IPS-NIHi7 (cell line): ENCODE data around the gene OR51D1.

Experiments used
- DNase-seq: peaks from one replicate; pipeline ENCODE4 v3.0.0; 2012; ENCODE audit warnings: mixed read lengths; ENCODE audit errors: extremely low spot score

OR51D1 gene

GRCh38 chr11:4645974-4646373, 8.7 kb downstream of the OR51D1 start:
- DNase-seq = no peak

DNA sequence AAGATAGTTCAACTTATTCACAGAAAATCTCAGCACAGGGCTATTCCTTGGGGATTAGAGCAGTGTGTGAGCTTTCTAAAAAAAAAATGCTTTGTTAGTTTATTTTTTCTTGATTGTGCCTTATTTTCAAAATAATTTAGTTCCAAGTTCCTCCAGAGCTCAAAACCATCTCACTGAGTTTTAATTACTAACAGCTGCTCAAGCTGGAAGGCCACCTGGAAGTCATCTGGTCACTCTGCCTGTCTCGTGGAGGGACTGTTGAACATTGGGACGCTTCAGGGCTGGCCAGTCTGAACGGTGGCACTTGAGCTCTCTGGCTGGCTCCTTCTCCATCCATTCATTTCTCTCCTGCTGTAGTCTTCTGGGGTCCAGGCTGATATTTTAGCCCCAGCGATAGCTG, 10.5 kb downstream of the OR51D1 start:
- DNase-seq = no peak

- DNase-seq = no peak
Observed at GRCh38 chr11:4654635-4655369, 17.5 kb downstream of the OR51D1 start.

GRCh38 chr11:4658629-4659445, 21.6 kb downstream of the OR51D1 start:
- no peak for DNase-seq

DNA sequence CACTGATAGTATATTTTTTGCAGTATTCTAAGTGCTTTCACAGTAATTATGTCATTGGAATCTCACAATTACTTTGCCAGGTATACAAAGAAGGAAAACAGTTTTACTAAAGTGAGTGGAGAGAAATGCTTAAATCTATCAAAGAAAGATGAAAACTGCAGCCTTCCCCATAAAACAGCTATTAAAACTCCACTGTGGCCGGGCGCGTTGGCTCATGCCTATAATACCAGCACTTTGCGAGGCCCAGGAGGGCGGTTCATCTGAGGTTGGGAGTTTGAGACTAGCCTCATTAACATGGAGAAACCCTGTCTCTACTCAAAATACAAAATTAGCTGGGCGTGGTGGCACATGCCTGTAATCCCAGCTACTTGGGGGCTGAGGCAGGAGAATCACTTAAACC, 25.6 kb downstream of the OR51D1 start:
- DNase-seq = no peak

DNA sequence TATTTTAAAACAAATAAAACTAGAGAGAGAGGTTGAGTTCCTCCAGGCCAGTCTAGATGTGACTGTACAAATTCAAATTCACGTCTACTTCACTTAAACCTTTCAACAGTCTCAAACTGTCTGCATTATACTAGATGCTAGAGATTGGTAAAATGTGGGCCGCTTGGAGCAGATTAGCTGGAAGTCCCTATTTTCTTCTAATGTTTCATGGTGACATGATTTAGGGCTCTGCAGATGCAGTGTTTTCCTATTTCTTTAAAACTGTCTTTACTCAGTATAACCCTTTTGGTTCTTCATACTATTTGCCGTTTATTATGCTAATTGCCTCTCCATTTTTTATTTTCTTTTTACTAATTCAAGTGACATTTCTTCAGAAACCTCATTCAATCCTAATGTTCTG, 26.9 kb downstream of the OR51D1 start:
- DNase-seq = no peak

- DNase-seq = no peak
Observed at GRCh38 chr11:4664786-4665185, 27.5 kb downstream of the OR51D1 start.

- no peak for DNase-seq
Observed at GRCh38 chr11:4665424-4665823, 28.1 kb downstream of the OR51D1 start.

DNA sequence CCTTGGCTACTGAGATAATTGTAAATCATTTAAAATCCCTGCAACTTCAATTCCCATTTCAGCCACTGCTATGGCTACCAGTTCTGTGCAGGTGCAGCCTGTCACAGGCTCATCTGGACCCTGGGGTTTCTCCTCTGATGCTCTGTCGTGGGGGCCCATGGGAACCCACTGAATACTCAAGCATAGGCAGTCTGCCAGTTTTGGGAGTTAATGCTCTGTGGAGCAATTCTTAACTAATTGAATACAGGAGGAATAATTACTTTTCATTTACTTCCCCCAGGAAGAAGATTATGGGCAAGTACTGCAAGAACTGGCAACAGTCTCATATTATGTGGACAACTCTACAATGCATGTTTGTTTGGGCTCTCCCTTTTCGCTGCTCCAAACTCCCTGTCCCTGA, 34.5 kb downstream of the OR51D1 start:
- DNase-seq = no peak

GRCh38 chr11:4672470-4672869, 35.2 kb downstream of the OR51D1 start:
- DNase-seq = no peak

DNA sequence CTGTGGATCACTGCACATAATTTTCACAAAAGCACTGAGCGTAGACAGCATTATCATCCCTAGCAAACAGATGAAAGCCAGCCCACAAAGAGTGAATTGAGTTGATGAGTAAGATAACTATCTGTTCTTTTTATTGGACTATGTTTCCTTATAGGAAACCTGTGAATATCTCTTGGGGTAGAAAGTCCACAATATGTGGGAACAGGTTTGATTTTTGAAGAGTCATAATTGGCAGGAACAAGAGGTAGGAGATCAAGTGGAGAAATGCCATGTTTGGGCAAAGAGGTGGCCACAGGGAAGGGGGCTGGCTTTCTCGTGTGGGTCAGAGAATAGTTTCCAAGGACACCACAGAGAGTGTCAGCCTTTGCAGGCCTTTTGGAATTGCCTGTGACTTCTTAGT, 36.5 kb downstream of the OR51D1 start:
- DNase-seq = no peak

GRCh38 chr11:4677948-4678347, 40.7 kb downstream of the OR51D1 start:
- DNase-seq = no peak

GRCh38 chr11:4680341-4680740, 43.1 kb downstream of the OR51D1 start:
- DNase-seq = no peak

GRCh38 chr11:4682623-4683419, 45.5 kb downstream of the OR51D1 start:
- no peak for DNase-seq

DNA sequence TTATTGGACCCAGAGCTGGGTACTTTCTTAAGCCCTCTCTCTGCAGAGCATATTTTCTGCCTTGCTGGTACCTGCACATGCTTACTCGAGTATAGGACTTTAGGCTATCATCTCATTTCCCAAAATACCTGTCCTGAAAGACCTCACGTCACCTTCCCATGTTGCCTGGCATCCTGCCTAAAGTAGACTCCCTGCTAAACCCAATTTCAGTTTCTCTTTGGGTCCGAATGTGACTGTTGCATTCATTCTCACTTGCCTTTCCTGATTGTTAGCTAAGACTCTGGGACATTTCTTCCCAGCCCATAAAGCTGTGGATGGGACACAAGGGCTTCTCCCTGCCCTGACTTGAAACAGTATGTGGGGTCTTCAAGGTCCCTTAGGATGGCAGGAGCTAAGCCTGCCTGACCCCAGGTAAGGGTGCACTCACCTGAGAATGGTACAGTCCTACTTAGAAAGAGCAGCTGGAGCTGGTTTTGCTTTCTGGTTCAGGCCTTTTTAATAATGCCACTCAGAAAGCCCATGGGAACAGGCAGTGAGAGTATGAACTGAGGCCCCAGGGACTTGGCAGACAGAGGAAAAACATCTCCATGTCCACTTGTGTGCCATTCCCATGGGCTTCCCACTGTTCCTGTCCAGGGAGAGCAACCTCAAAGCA, 47.5 kb downstream of the OR51D1 start:
- no peak for DNase-seq
